Sigmoid colon (tissue), 3 donors: ENCODE data around the gene VAT1L.

Experiments used
- CTCF ChIP-seq, 4 experiments: fragments of 450-650 bp in 3 of 4; fragments of 200-600 bp in 1 of 4; IDR thresholded peaks; one replicate each; pipeline ENCODE4 v1.5.1; 2016 to 2019; ENCODE audit warnings: antibody characterized with exemption in 4 of 4, mild to moderate bottlenecking in 3 of 4, moderate library complexity in 2 of 4
- POLR2A ChIP-seq, 2 donors: fragments of 450-650 bp; IDR thresholded peaks; one replicate each; pipeline ENCODE4 v1.6.1; 2016; ENCODE audit warnings: antibody characterized with exemption in 2 of 2, mild to moderate bottlenecking in 2 of 2, moderate library complexity in 2 of 2

GRCh38 chr16:77974883-77975282 lies 186.5 kb downstream of the VAT1L start:
- TF ChIP-seq POLR2A (IDR thresholded peaks at IDR 0.05): no peak
- TF ChIP-seq CTCF (IDR thresholded peaks at IDR 0.05): no peak
